GM21737 (cell line): ENCODE data around the gene ATP6V1G1.
"Not testable (repeated sequence)": the region's sequence is repeated elsewhere in the genome, so short reads cannot be mapped to it uniquely, and the experiment has no call there.

ENCODE experiments used
- ATAC-seq: cut with Tn5 transposase; IDR thresholded peaks from one replicate; pipeline ENCODE4 v1.9.1; 2021; ENCODE audit warnings: mild to moderate bottlenecking, moderate library complexity; ENCODE audit not compliant: unreplicated experiment

Gene ATP6V1G1

DNA sequence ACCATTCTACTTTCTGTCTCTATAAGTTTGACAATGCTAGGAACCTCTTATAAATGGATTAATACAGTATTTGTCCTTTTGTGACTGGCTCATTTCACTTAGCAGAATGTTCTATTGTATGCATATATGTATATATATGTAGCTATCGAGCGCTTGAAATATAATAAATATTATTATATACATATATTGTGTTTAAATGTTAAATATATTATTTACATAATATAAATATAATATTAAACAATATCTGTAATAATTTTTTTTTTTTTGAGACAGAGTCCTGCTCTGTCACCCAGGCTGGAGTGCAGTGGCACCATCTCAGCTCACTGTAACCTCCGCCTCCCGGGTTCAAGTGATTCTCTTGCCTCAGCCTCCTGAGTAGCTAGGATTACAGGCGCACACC, 9.4 kb upstream of the ATP6V1G1 start:
- ATAC-seq: not testable (repeated sequence)

DNA sequence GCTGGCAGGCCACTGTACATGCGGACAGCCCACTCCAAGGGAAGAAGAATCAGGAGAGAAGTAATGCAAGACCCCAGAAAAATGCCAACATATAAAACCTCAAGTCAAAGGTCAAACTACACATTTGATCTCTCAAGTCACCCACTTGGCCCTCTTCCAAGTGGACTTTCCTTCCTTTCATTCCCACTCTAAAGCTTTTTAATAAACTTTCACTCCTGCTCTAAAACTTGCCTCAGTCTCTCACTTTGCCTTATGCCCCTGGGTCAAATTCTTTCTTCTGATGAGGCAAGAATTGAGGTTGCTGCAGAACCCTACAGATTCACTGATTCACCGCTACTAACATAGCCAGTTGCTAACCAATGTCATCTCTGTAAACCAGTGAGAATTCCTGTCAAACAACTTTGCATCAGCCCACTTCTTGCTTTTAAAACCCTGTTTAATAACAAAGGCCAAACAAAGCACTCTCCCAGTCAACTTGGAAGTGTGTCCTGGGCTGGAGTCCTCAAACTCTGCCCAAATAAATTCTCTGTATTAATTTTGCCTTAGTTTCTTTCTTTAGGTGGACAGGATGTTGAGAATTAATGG, 6.9 kb upstream of the ATP6V1G1 start:
- no peak for ATAC-seq

DNA sequence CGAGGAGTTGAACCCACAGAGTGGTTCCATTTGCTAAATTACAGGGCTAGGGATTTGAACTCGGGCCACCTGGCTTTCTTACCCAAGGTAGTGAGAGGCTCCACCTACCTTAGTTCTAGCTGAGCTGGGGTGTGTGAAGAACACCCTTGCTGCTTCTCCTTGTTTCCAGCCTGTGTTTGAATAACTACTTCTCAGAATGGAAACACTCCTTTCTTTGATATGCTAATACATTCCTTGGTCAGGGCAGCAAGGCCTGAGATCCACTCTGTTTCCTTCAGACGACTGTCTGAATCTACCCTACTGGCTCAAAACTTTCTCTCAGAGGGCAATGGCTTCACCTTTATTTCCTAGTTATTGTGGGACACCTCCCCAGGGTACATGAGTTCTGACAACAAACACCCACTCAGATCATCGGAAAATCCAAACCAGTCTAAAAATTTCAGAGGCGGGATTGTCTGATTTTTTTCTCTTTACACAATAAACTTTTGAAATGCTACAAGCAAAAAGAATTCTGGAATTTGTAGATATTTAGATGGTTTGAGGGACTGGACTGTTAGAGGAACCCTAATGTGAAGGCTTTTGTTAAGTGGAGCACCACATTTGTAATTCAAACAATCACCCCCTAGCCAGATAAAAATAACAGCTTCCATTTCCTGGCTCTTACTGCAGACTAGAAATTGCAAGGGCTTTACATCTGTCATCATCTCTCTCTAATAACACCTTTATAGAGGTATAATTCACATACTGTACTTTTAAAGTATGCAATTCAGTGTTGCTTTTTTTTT, 4.0 kb upstream of the ATP6V1G1 start:
- ATAC-seq: no peak

DNA sequence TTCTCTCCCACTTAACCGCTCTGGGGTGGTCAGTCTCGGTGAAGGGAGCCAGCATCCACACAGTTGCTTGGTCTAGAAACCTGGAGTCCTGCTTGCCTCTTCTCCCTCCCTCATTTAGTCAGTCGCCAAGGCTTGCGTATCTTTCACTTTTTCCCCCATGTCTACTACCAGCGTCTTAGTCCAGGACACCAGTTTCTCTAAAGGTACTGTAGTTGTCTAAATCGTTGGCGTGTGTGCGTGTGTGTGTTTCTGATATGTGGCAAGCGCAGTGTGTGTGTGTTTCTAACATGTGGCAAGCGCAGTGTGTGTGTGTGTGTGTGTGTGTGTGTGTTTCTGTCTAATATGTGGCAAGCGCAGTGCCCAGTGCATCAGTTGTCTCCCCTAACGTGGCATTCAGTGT, 641 bp downstream of the ATP6V1G1 start:
- ATAC-seq: no peak

DNA sequence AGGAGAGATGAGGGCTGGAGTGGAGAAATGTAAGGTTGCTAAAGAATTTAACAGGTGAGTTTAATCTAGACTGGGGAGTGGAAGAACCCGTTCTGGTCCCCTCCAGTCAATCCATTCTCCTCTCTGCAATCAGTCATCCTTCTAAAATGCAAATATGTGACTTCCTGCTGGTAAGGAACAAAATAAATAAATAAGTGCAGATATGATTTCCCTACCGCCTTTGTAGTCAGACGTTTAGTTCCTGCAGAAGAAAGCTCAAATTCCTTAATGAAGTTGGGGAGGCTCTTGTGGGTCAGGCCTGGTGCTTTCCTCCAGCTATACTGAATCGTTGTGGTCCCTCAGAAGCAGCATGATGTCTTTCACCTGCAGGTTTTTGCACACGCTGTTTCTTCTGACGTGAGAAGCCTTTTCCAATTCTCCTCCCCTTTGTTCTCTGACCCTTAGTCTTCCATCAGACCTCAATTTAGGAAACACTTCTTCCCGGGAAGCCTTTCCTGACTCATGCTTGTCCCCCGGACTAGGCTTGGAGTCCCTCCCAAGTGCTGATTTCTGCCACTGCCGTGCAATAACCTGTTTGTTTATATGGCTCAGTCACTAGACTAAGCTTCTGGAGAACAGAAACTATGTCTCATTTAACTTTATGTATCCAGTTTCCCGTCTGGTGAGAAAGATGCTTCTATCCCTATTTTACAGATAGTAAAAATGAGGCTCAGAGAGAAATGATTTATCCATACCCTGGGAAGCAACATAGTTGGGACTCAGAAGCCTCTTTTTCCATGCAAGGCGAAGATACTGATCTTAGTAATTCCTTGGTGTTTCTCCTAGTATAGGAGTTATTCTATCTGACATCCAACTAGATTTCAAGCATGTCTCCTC, 1.3 kb downstream of the ATP6V1G1 start:
- ATAC-seq: no peak

DNA sequence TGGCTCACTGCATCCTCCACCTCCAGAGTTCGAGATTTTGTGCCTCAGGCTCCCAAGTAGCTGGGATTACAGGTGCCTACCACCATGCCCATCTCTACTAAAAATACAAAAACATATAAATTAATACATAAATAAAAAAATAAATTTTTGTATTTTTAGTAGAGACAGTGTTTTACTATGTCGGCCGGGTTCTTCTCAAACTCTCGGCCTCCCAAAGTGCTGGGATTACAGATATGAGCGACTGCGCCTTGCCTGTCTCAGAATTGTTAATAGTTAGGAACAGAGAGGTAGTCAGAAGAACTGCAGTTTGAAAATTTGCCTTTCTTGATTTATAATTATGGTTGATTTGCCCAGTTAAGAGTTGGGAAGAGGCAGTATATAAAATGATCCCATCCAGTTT, 2.8 kb downstream of the ATP6V1G1 start:
- no peak for ATAC-seq

DNA sequence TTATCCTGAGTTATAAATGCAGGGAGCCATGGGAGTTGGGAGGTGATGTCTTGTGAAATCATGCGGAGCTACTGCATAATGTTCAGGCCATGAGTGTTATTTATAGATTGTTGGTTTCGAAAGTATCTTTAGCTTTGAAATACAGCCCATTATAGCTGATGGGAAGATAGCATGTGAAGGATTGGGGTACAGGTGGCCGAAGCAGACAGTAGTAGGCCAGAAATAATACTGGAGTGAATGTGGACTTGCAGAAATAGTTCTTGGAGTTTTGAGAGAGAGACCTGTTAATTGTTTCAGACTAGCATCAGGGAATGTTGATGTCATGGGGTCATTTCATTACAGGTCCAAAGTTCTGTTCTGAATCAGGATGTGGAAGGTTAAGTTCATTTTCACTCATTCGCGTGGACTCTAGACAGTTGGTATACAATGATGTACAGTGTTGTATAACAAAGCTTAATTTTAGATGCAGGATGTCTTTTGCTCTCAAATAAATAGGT, 3.8 kb downstream of the ATP6V1G1 start:
- ATAC-seq: no peak

DNA sequence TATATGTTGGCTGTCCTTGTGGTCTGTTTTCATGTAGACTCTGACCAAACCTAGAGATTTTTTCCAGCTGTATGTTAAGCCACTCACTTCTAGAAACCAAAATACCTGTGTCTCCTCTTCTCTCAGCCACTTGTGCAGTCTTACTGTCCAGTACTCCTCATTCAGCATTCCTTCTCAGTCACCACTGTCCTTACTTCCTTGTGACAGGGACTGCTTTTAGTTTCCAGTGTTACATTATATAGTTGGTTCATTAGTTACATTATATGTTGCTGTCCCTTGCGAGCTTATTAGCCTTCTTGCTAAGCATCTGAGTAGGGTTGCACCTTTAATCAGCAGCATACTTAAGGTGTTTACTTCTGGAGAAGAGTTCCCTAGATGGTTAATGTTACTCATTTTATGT, 4.3 kb downstream of the ATP6V1G1 start:
- ATAC-seq: no peak

DNA sequence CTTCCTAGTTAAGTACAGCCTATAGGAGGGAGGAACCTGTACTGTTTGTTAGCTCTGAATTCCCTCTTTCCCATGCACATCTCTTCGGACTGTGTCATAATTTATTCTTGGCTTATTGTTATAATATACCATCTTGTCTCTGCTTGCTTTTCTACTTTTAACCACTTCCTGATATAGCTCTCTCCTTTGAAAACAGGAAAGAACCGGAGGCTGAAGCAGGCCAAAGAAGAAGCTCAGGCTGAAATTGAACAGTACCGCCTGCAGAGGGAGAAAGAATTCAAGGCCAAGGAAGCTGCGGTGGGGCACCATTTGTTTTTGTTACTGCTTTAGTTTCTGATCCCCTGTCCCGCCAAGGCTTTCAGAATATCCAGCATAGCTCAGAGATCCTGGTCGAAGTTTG, 4.8 kb downstream of the ATP6V1G1 start:
- no peak for ATAC-seq

DNA sequence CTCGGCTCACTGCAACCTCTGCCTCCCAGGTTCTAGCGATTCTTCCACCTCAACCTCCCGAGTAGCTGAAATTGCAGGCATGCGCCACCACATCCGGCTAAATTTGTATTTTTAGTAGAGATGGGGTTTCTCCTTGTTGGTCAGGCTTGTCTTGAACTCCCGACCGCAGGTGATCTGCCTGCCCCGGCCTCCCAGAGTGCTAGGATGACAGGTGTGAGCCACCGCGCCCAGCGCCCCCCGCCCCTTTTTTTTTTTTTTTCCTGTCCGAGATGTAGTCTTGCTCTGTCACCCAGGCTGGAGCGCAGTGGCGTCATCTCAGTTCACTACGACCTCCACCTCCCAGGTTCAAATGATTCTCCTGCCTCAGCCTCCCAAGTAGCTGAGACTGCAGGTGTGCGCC, 6.6 kb downstream of the ATP6V1G1 start:
- ATAC-seq: no peak

DNA sequence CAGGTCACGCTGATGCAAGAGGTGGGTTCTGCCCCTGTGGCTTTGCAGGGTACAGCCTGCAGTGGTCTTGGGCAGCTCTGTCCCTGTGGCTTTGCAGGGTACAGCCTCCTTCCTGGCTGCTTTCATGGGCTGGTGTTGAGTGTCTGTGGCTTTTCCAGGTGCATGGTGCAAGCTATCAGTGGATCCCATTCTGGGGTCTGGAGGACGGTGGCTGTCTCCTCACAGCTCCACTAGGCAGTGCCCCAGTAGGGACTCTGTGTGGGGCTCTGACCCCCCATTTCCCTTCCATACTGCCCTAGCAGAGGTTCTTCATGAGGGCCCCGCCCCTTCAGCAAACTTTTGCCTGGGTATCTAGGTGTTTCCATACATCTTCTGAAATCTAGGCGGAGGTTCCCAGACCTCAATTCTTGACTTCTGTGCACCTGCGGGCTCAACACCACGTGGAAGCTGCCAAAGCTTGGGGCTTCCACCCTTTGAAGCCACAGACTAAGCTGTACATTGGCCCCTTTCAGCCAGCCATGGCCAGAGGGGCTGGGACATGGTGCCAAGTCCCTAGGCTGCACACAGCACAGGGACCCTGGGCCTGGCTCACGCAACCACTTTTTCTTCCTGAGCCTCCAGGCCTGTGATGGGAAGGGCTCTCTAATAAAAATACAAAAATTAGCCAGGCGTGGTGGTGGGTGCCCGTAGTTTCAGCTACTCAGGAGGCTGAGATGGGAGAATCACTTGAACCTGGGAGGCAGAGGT, 13.1 kb downstream of the ATP6V1G1 start:
- ATAC-seq: not testable (repeated sequence)

DNA sequence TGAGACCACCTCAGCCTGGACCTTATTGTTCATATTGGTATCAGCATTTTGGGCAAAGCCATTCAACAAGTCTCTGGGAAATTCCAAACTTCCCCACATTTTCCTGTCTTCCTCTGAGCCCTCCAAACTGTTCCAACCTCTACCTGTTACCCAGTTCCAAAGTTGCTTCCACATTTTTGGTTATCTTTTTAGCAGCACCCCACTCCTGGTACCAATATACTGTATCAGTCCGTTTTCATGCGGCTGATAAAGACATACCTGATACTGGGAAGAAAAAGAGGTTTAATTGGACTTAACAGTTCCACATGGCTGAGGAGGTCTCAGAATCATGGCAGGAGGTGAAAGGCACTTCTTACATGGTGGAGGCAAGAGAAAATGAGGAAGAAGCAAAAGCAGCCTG, 14.2 kb downstream of the ATP6V1G1 start:
- ATAC-seq: not testable (repeated sequence)

DNA sequence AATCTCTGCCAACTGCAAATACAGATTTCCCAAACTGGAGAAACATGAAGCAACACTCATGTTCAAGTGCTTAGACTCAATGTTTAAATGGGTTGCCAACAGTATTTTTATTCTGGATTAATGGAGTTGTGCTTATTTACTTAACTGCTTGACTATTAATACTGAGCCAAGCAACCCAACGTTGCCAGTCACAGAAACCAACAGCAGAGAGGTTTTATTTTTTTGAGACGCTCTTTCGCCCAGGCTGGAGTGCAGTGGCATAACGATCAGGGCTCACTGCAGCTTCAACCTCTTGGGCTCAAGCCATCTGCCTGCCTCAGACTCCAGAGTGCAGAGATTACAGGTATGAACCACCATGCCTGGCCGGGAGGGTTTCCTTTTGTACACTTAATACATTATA, 15.1 kb downstream of the ATP6V1G1 start:
- no peak for ATAC-seq

DNA sequence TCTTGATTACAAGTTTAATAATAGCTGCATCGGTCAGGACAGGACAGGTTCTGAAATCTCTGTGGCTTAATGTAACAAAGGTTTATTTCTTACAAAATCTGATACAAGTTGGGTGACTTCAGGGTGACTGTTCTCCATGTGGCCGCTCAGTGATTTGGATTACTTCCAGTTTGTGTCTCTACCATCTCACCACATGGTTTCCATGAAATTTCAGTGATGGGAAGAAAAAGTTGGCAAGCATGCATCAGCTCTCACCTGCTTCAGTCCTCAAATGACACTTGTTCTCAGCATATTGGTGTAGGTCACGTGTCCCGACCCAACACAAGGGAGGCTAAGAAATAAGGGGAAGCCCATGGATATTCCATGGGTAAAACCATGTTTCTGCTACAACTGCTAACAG, 15.7 kb downstream of the ATP6V1G1 start:
- ATAC-seq: no peak

DNA sequence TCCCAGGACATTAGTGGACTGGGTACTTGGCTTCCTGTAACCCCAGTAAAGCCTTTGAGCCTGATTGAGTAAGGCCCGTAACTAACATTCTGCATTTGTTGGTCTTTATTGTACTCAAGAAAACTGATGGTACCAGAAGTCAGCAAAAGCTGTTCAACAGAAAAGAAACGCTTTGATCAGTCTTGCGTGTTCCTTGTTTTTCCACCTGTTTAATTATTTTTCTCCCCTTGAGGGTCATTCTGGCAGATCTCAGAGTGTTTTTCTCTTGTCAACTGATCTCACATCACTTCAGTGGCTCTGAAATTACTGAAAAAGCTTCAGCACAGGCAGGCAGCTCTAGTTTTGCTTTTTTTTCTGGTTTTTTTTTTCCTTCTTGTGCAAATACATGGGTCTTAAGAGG, 17.4 kb downstream of the ATP6V1G1 start:
- no peak for ATAC-seq

DNA sequence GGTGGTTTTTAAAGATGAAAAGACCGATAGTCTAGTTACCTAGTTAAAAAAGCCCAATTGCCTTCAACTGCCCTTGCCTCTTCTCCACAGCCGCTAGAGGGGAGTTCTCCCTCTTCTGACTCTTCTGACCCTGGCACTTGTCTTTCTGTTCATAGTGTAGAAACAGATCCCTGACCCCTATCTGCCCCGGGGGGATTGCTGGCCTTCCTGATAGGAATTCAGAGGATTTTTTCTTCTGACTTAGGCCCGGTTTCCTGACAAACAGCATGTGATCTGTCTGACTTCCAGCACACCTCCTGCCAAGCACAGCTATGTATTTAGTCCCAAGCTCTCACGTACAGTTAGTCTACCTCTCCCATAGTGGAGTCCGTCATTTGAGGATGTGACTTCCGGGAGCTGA, 18.5 kb downstream of the ATP6V1G1 start:
- ATAC-seq: no peak

DNA sequence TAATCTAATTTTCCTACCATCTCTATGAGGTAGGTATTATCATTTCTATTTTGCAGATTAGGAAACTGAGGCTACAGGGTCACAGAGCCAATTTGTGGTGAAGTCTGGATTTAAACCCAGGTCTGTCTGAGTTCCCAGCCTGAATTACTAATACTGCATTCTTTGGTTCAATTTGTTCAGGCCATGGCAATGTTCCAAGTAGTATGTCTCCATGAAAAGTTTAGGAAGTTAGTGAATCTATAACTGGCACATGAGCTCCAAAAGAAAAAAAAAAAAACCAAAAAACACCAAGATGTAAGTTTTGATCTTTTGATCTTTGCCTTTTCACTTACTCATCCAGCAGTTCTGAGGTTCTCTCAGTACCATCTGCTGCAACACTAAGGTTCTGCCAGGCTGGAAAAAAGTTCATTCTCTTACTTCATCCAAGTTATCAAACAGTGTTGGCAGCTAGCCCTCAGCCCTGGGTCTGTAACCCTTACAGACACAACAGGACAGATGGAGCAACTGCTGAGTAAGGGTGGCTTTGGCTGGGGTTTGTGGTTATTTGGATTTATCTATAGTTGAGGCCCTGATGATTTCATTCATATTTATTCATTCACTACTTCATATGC, 19.1 kb downstream of the ATP6V1G1 start:
- ATAC-seq: no peak

DNA sequence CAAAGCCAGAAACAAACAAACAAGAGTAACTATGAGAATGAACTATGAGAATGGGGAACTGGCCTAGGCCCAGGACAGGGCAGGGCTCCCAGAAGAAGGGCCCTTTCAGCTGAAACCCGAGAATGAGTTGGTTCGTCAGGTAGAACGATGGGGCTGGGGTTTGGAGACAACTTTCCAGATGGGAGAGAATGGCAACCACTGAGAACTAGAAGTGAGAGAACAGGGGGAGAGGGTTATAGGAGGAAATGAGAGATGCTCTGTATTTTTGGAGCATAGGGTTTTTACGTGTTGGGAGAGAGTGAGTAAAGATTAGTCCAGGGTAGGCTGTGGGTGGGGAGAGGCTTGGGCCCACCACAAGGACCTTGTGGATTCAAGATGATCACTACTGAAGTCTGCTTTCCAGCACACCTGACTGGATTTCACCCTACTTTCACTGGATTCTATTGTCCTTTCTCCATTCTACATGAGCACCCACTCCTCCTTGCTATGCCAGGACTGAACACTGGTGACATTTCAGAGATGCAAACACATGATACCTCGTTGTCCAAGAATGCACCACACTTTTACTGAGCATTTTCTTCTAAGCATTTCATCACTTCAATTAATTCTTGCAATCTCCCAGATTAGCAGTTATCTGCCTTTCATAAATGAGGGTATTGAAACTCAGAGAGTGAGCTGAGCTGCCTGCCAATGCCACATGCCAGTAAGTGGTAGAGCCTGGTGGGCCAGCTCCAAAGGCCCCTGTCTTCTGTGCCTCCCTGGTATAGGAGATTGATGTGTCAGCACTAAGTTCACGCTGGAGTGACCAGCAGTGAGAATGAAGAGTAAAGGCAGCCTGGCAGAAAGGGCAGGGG, 20.3 kb downstream of the ATP6V1G1 start:
- ATAC-seq: peak; percentile 35

DNA sequence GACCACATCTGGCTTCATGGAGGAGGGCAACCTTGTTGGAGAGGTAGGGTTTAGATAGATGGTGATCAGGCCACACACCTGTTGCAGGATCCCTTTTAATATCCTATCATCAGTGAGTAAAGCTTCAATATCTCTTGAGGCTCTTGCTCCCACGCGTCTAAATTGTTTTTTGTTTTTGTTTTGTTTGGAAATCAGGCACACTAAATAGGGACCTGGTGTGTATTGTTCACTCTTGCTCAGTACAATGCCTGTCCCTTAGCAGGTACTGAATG, 20.9 kb downstream of the ATP6V1G1 start:
- no peak for ATAC-seq
